MCF 10A (cell line): Measurements from ENCODE around the gene SLC10A7. TPM values are rescaled to one million over a fixed set of nuclear protein-coding genes. Genes with fewer than 3 reads are reported as not detected.

Source experiments
- BruUV-seq: library from RNA; stranded (reverse); fragments of 400-500 nt; replicated peaks from 2 replicates; lab custom pipeline; 2021; lab: Mats Ljungman, UMichigan
- CTCF ChIA-PET: fragments of 300-600 bp; sonication (Branson Sonifier 250); formaldehyde crosslinking; extraction: SDS; loops from one replicate; lab custom pipeline; 2021; ENCODE audit warnings: antibody characterized with exemption, inconsistent platforms; lab: Yijun Ruan, JAX
- POLR2A ChIA-PET: fragments of 300-600, 350-650 bp; sonication (Branson Sonifier 250); formaldehyde crosslinking; extraction: SDS; loops from one replicate; lab custom pipeline; 2020; ENCODE audit warnings: antibody characterized with exemption, inconsistent platforms; lab: Yijun Ruan, JAX
- DNase-seq: peaks from one replicate; pipeline ENCODE4 v3.0.0-alpha.2; 2018; ENCODE audit not compliant: unreplicated experiment
- H3K27ac Mint-ChIP-seq: one replicate; pipeline ENCODE4 v1.8.0; 2022; ENCODE audit warnings: mild to moderate bottlenecking, low read depth, mixed read lengths; ENCODE audit not compliant: unreplicated experiment
- H3K27me3 Mint-ChIP-seq: one replicate; pipeline ENCODE4 v1.8.0; 2022; ENCODE audit warnings: mixed read lengths; ENCODE audit not compliant: insufficient read depth, unreplicated experiment
- H3K36me3 Mint-ChIP-seq: one replicate; pipeline ENCODE4 v1.8.0; 2022; ENCODE audit warnings: mild to moderate bottlenecking, moderate library complexity, mixed read lengths; ENCODE audit not compliant: insufficient read depth, unreplicated experiment
- H3K4me1 Mint-ChIP-seq: one replicate; pipeline ENCODE4 v1.8.0; 2022; ENCODE audit warnings: mixed read lengths; ENCODE audit not compliant: insufficient read depth, unreplicated experiment
- H3K4me3 Mint-ChIP-seq: one replicate; pipeline ENCODE4 v1.8.0; 2022; ENCODE audit warnings: mild to moderate bottlenecking, moderate library complexity, mixed read lengths; ENCODE audit not compliant: unreplicated experiment
- H3K9me3 Mint-ChIP-seq: one replicate; pipeline ENCODE4 v1.8.0; 2022; ENCODE audit warnings: mixed read lengths; ENCODE audit not compliant: unreplicated experiment
- intact Hi-C: fragments of 100-400 bp; cut with micrococcal nuclease; formaldehyde crosslinking; loops from 2 replicates; pipeline ENCODE4 v1.14.1; 2022
- total RNA-seq: library from RNA; stranded (reverse); gene quantifications from 2 replicates; pipeline ENCODE4 v1.2.3, GENCODE V29; 2022
- TF ChIP-seq, protein P1 (sequence below): fragments of 200-600 bp; IDR thresholded peaks from one replicate; pipeline ENCODE4 v1.8.0; 2022; ENCODE audit warnings: antibody characterized with exemption, mild to moderate bottlenecking; ENCODE audit not compliant: unreplicated experiment

The SLC10A7 gene
- total RNA-seq, 1 experiment from 2014 or later: 23.0 TPM

DNA sequence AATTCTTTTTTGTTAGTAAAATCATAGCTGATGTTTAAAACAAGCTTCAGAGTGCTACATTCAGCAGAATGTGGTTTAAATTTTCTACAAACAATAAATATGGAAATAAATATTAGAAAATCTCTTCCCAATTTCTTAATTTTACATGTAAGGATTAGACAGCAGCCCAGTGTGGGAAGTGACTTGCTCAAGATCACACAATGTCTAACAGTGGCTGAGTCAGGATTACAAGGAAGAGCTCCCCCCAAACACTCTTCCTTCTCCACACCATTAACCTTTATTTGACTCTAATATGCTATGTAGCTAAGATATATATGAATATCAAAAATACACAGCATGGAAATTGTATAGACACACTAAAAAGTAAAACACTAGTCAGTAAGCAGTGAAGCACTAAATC, 59.5 kb downstream of the SLC10A7 start:
- H3K4me1 Mint-ChIP-seq: peaks cover 4% of the 10 kb centered on the region
- no peak for DNase-seq
- ChIA-PET POLR2A (interaction anchor here (0.8 to 0.9 kb wide), 3 partner anchors 9 to 15 kb away, joined by 3 to 5 read pairs (median 3); no protein-coding TSS in a partner anchor), CTCF (interaction anchor here (0.6 kb wide), 1 partner anchor 22 kb away, joined by 4 read pairs; no protein-coding TSS in a partner anchor)
- H3K4me3 Mint-ChIP-seq: no peak overlapping the region
- H3K9me3 Mint-ChIP-seq: no peaks in the 10 kb centered on the region
- TF ChIP-seq, protein P1, sequence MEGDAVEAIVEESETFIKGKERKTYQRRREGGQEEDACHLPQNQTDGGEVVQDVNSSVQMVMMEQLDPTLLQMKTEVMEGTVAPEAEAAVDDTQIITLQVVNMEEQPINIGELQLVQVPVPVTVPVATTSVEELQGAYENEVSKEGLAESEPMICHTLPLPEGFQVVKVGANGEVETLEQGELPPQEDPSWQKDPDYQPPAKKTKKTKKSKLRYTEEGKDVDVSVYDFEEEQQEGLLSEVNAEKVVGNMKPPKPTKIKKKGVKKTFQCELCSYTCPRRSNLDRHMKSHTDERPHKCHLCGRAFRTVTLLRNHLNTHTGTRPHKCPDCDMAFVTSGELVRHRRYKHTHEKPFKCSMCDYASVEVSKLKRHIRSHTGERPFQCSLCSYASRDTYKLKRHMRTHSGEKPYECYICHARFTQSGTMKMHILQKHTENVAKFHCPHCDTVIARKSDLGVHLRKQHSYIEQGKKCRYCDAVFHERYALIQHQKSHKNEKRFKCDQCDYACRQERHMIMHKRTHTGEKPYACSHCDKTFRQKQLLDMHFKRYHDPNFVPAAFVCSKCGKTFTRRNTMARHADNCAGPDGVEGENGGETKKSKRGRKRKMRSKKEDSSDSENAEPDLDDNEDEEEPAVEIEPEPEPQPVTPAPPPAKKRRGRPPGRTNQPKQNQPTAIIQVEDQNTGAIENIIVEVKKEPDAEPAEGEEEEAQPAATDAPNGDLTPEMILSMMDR: no peak
- H3K27ac Mint-ChIP-seq: no peak overlapping the region
- intact Hi-C loops: no loop called here
- H3K36me3 Mint-ChIP-seq: no peaks in the 10 kb centered on the region
- no TSS peak for BruUV-seq
- no peaks in the 10 kb centered on the region for H3K27me3 Mint-ChIP-seq

DNA sequence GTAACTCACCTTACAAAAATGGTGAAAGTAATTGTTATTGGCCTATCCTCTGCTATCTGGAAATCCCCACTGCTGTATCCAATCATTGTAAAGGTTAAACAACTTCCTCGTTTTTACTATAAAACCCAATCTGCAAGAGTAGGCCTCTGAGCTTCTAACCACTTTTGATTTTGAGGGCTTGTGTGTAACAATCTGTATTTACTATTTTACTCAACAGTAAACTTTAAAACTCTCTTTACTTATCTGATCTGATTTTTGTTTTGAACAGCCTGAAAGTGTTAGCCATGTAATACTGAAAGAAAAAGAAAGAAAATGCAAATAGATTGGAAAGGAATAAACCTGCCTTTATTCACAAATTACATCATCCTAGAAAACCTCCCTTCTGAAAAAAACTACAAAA, 63.1 kb downstream of the SLC10A7 start:
- DNase-seq: no peak
- H3K27me3 Mint-ChIP-seq: no peaks in the 10 kb centered on the region
- no peak overlapping the region for H3K27ac Mint-ChIP-seq
- CTCF ChIA-PET: no interaction called here
- POLR2A ChIA-PET: interaction anchor here (0.6 kb wide), 1 partner anchor 110 kb away, joined by 4 read pairs; no protein-coding TSS in a partner anchor
- no peaks in the 10 kb centered on the region for H3K9me3 Mint-ChIP-seq
- H3K4me1 Mint-ChIP-seq: no peaks in the 10 kb centered on the region
- TF ChIP-seq, protein P1: no peak
- H3K4me3 Mint-ChIP-seq: no peak overlapping the region
- BruUV-seq: no TSS peak
- intact Hi-C loops: no loop called here
- no peaks in the 10 kb centered on the region for H3K36me3 Mint-ChIP-seq

DNA sequence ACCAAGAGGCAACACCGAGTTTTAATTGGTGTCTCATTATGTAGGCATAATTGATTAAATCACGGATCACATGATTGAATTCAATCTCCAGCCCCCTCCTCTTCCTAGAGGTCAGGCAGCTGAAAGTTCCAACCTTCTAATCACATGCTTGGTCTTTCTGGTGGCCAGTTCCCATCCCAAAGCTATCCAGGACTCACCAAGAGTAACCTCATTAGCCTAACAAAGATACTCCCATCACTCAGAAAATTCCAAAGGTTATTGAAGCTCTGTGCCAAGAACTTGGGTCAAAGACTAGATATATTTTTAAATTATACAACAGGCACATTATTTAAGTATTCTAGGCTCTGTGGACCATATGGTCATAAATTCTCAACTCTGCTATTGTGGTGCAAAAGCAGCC, 65.1 kb downstream of the SLC10A7 start:
- DNase-seq: no peak
- TF ChIP-seq, protein P1: no peak
- no TSS peak for BruUV-seq
- ChIA-PET CTCF (no interaction called here), POLR2A (no interaction called here)
- H3K9me3 Mint-ChIP-seq: no peaks in the 10 kb centered on the region
- H3K27ac Mint-ChIP-seq: no peak overlapping the region
- H3K36me3 Mint-ChIP-seq: no peaks in the 10 kb centered on the region
- intact Hi-C loops: no loop called here
- no peaks in the 10 kb centered on the region for H3K4me1 Mint-ChIP-seq
- H3K4me3 Mint-ChIP-seq: no peak overlapping the region
- H3K27me3 Mint-ChIP-seq: no peaks in the 10 kb centered on the region

DNA sequence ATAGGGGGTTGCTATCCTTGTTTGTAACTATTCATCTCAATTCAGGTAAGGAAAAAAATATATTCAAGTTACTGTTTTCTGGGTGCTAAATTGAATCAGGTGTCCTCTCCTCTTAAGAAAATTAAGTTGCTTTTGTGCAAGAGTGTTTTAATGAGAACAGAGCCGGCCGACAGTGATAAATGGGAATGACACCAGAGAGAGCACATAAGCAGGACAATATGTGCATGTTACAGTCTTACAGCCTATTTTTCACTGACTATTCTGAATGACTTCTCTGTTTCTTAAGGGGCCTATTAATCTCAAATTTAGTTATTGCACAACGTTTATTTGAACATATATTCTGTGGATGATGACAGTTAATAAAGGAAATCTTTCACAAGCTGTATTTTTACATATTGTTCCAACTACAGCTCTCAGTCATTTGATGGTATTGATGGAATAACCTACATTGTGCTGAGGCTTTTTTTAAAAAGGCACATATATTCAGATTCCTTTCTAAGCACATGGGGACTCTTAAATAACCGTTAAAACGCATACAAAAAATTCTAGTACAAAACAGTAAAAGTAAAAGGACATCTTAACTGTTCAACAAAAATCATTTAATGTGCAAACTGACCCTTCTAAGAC, 68.4 kb downstream of the SLC10A7 start:
- no TSS peak for BruUV-seq

More for the DNA sequence above, 68.4 kb downstream of the SLC10A7 start:
- DNase-seq: no peak
- H3K36me3 Mint-ChIP-seq: no peaks in the 10 kb centered on the region
- ChIA-PET CTCF (no interaction called here), POLR2A (interaction anchor here (0.9 to 1.4 kb wide), 2 partner anchors 9 to 10 kb away, joined by 4 to 5 read pairs; no protein-coding TSS in a partner anchor)
- H3K27ac Mint-ChIP-seq: no peak overlapping the region
- no peak overlapping the region for H3K4me3 Mint-ChIP-seq
- H3K4me1 Mint-ChIP-seq: no peaks in the 10 kb centered on the region
- peaks cover 8% of the 10 kb centered on the region for H3K9me3 Mint-ChIP-seq
- H3K27me3 Mint-ChIP-seq: no peaks in the 10 kb centered on the region
- TF ChIP-seq, protein P1: no peak
- intact Hi-C loops: no loop called here
